SJSA1 (cell line): ENCODE data around the gene SELE. TPM values are rescaled to one million over a fixed set of nuclear protein-coding genes. Genes with fewer than 3 reads are reported as not detected.
"Not testable (repeated sequence)": the region's sequence is repeated elsewhere in the genome, so short reads cannot be mapped to it uniquely, and the experiment has no call there.

Experiments
- DNase-seq, 2 experiments: peaks; one replicate each; pipeline ENCODE4 v3.0.0-alpha.2; 2015 to 2020; ENCODE audit warnings: low spot score in 2 of 2, low read depth in 1 of 2
- H3K27ac ChIP-seq: fragments of 250-450 bp; sonication (Bioruptor Pico); 2 replicates; pipeline ENCODE4 v1.5.1; 2020; ENCODE audit warnings: mild to moderate bottlenecking, moderate library complexity
- H3K27me3 ChIP-seq: fragments of 250-450 bp; sonication (Bioruptor Pico); replicated peaks from 2 replicates; pipeline ENCODE4 v1.5.1; 2020; ENCODE audit warnings: mild to moderate bottlenecking, moderate library complexity
- H3K36me3 ChIP-seq: fragments of 250-450 bp; sonication (Bioruptor Pico); 2 replicates; pipeline ENCODE4 v1.5.1; 2020; ENCODE audit warnings: mild to moderate bottlenecking
- H3K4me1 ChIP-seq: fragments of 250-450 bp; sonication (Bioruptor Pico); replicated peaks from 2 replicates; pipeline ENCODE4 v1.6.1; 2021; ENCODE audit warnings: mild to moderate bottlenecking
- H3K4me3 ChIP-seq: fragments of 250-450 bp; sonication (Bioruptor Pico); 2 replicates; pipeline ENCODE4 v1.5.1; 2020; ENCODE audit warnings: mild to moderate bottlenecking
- H3K9me3 ChIP-seq: fragments of 250-450 bp; sonication (Bioruptor Pico); replicated peaks from 2 replicates; pipeline ENCODE4 v1.5.1; 2020; ENCODE audit warnings: mild to moderate bottlenecking
- total RNA-seq: library from RNA; depleted of rRNA; stranded (reverse); fragments of >200 nt; shearing (Covaris generic); gene quantifications from 2 replicates; pipeline ENCODE4 v1.2.3, GENCODE V29; 2014; rRNA removed

Gene SELE
- total RNA-seq, 1 experiment from 2014 or later = 0.21 TPM

DNA sequence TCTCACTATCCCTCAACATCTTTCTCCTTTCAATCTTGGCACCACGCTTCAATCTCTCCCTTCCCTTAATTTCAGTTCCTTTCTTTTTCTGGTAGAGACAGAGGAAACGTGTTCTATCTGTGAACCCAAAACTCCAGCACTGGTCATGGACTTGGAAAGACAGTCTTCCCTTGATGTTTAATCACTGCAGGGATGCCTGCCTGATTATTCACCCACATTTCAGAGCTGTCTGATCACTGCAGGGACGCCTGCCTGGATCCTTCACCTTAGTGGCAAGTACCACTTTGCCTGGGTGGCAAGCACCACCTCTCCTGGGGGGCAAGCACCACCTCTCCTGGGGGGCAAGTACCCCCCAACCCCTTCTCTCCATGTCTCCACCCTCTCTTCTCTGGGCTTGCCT, 50.2 kb downstream of the SELE start:
- no peaks in the 10 kb centered on the region for H3K9me3 ChIP-seq
- DNase-seq = no peak
- H3K4me3 ChIP-seq = no peak overlapping the region
- no peaks in the 10 kb centered on the region for H3K4me1 ChIP-seq
- H3K27me3 ChIP-seq = peaks cover 6% of the 10 kb centered on the region; the same call in 1 of the 2 replicates
- no peaks in the 10 kb centered on the region for H3K36me3 ChIP-seq
- no peak overlapping the region for H3K27ac ChIP-seq

DNA sequence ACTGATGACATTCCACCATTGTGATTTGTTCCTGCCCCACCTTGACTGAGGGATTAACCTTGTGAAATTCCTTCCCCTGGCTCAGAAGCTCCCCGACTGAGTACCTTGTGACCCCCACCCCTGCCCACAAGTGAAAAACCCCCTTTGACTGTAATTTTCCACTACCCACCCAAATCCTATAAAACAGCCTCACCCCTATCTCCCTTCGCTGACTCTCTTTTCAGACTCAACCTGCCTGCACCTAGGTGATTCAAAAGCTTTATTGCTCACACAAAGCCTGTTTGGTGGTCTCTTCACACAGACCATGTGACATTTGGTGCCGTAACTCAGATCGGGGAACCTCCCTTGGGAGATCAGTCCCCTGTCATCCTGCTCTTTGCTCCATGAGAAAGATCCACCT, 50.7 kb downstream of the SELE start:
- DNase-seq, H3K9me3 ChIP-seq, H3K4me3 ChIP-seq, H3K27ac ChIP-seq, H3K4me1 ChIP-seq, H3K27me3 ChIP-seq, H3K36me3 ChIP-seq: not testable (repeated sequence)

DNA sequence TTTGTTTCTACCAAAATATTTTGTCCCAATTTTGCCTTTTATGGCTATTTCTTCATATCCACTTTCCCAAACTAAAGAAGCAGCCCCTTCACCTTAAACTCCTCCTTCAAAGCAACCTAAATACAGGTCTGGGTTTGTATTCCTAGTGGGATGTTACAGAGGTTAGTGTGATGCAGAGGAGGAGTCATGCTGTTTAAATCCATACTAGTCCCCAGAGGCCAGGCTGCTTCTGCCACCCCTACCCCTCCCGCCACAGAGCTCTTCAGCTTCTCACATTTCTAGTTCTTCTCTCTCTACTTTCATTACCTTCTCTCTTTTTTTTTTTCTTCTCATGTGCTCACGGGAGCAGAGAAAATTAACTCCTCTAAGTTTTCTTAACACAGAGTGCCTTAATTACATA, 51.8 kb downstream of the SELE start:
- Histone ChIP-seq H3K4me1 (no peaks in the 10 kb centered on the region), H3K9me3 (no peaks in the 10 kb centered on the region), H3K4me3 (no peak overlapping the region), H3K27me3 (peaks cover 6% of the 10 kb centered on the region; the same call in 1 of the 2 replicates), H3K36me3 (no peaks in the 10 kb centered on the region), H3K27ac (no peak overlapping the region)
- DNase-seq = no peak

DNA sequence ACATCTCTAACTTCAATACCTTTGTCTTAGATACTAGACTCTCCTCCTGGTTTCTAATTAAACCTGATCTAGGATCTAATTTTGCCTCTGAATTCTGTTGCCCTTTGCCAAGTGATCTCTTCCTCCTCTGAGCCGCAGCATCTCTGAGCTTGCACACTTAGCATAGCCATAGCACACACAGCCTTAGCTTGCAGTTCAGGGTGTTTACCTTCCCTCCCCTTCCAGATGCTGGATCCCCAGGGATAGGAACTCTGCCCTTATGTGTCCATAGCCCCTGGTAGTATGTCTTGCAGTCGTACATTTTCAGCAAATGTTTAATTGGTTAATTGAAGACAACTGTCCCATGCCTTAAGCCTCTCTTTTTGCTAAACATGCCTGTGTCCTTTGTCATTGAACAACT, 52.7 kb downstream of the SELE start:
- Histone ChIP-seq H3K4me3 (no peak overlapping the region), H3K4me1 (no peaks in the 10 kb centered on the region), H3K27ac (no peak overlapping the region), H3K9me3 (no peaks in the 10 kb centered on the region), H3K36me3 (no peaks in the 10 kb centered on the region), H3K27me3 (peaks cover 6% of the 10 kb centered on the region; the same call in 1 of the 2 replicates)
- no peak for DNase-seq

DNA sequence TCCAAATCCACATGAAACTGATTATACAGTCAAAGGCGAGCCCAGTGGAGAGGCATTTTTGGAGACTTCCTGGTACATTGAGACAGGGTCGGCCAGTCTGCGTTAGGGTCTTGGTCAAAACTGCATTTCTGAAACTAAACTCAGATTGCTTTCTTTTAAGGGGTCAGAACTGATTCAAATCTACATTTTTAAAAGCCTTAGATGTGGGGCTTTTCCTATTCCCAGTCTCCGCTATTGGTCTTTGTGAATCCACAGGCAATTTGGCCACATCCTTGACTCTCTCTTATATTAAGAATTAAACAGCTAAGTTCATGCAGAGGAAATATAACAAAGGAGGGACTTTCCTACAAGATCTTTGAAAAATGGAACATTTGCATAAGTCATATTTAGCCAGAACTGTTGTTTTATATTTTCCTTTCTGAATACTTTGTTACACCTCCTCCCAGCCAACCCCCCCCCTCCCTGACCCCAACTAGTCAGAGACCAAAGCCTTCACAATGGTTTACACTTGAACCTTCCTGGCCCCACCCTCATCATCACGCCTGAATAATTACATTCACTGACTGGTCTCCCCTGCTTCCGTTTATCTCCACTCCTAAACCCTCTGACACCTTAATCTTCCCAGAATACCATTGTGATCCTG, 53.4 kb downstream of the SELE start:
- Histone ChIP-seq H3K27ac (no peak overlapping the region), H3K4me3 (no peak overlapping the region), H3K9me3 (no peaks in the 10 kb centered on the region), H3K36me3 (no peaks in the 10 kb centered on the region), H3K27me3 (peaks cover 6% of the 10 kb centered on the region; the same call in 1 of the 2 replicates), H3K4me1 (no peaks in the 10 kb centered on the region)
- DNase-seq = no peak

DNA sequence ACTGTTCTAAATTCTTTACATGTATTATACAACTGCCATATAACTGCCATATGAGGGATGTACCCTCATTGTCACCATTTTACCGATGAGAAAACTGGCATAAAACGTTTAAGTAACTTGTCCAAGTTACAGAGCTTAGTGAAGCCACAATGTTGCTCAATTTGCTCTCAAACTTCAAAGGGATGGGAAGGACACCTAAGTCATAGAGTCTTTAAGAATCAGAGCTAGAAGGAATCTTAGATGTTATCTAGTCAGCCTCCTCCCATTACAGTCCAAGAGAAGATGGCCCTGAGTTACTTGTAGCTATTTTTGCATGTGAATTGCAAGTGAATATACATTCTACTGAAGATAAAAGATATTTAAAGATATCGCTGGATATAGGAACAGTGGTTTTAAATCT, 54.2 kb downstream of the SELE start:
- no peaks in the 10 kb centered on the region for H3K4me1 ChIP-seq
- H3K27me3 ChIP-seq = peaks cover 6% of the 10 kb centered on the region; the same call in 1 of the 2 replicates
- no peaks in the 10 kb centered on the region for H3K36me3 ChIP-seq

DNA sequence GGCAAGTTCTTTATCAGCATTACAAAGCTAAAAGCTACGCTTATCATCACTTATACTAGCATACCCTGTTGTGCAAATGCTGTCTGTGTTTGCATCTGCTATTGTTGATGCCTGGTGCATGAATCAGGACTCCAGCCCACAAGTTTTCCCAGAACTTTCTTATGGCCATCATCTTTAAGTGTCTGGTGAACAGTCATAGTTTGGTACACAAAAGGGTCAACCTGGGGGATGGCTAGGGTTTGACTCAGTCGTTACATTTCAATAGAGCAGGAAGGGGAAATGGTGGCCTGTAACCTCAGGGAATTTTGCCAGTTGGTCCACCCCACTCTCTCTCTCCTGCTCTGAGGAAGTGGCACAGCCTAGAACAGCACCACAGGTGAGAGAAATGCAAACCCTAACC, 57.9 kb downstream of the SELE start:
- H3K9me3 ChIP-seq = no peaks in the 10 kb centered on the region
- DNase-seq = no peak
- H3K4me1 ChIP-seq = no peaks in the 10 kb centered on the region
- H3K27me3 ChIP-seq = no peaks in the 10 kb centered on the region
- no peak overlapping the region for H3K4me3 ChIP-seq
- H3K36me3 ChIP-seq = no peaks in the 10 kb centered on the region
- H3K27ac ChIP-seq = no peak overlapping the region

More for the DNA sequence above, 54.2 kb downstream of the SELE start:
- no peak overlapping the region for H3K4me3 ChIP-seq
- no peaks in the 10 kb centered on the region for H3K9me3 ChIP-seq
- no peak for DNase-seq
- H3K27ac ChIP-seq = no peak overlapping the region

Other genes with a start within 250 kb of the SELE start
- 10.3 and 13.2 TPM in 2 replicates for gene SLC19A2, start 248.1 kb downstream of the SELE start, total RNA-seq
- not detected in 2 replicates for gene F5, start 147.6 kb downstream of the SELE start, total RNA-seq
- not detected in 2 replicates for gene SELP, start 104.0 kb downstream of the SELE start, total RNA-seq
- gene SELL, start 22.5 kb downstream of the SELE start, total RNA-seq = 0.58 TPM in 1 of 2 replicates, not detected in the other
- 5.3 and 10.1 TPM in 2 replicates for gene METTL18, start 60.8 kb upstream of the SELE start, total RNA-seq
- gene SCYL3, start 159.8 kb upstream of the SELE start, total RNA-seq = 5.7 and 7.5 TPM in 2 replicates